ENCODE measurements around the gene IRF2BP2.

The IRF2BP2 gene

GRCh38 chr1:234633246-234634003 lies 23.4 kb upstream of the IRF2BP2 start:
- no peak for DNase-seq

- no peak for DNase-seq
These were observed 22.2 kb upstream of the IRF2BP2 start for GRCh38 chr1:234632225-234632624.

GRCh38 chr1:234631721-234632125 lies 21.7 kb upstream of the IRF2BP2 start:
- DNase-seq, result no peak

GRCh38 chr1:234629026-234629425 lies 19.0 kb upstream of the IRF2BP2 start:
- no peak for DNase-seq

GRCh38 chr1:234628089-234628488 lies 18.1 kb upstream of the IRF2BP2 start:
- no peak for DNase-seq

GRCh38 chr1:234627009-234627950 lies 17.3 kb upstream of the IRF2BP2 start:
- no peak for DNase-seq

- DNase-seq, result no peak
These were observed 16.4 kb upstream of the IRF2BP2 start for GRCh38 chr1:234626391-234626790.

GRCh38 chr1:234624724-234625117 lies 14.7 kb upstream of the IRF2BP2 start:
- DNase-seq, result no peak

- no peak for DNase-seq
These were observed 11.8 kb upstream of the IRF2BP2 start for GRCh38 chr1:234621657-234622335.

GRCh38 chr1:234621127-234621468 lies 11.1 kb upstream of the IRF2BP2 start:
- DNase-seq, result no peak

- no peak for DNase-seq
These were observed 10.5 kb upstream of the IRF2BP2 start for GRCh38 chr1:234620272-234621126.

GRCh38 chr1:234619794-234620247 lies 9.8 kb upstream of the IRF2BP2 start:
- no peak for DNase-seq

GRCh38 chr1:234619071-234619480 lies 9.1 kb upstream of the IRF2BP2 start:
- no peak for DNase-seq

GRCh38 chr1:234618737-234619049 lies 8.7 kb upstream of the IRF2BP2 start:
- no peak for DNase-seq

GRCh38 chr1:234617986-234618736 lies 8.2 kb upstream of the IRF2BP2 start:
- DNase-seq, result no peak

GRCh38 chr1:234617131-234617985 lies 7.4 kb upstream of the IRF2BP2 start:
- no peak for DNase-seq

GRCh38 chr1:234616644-234617043 lies 6.7 kb upstream of the IRF2BP2 start:
- DNase-seq, result no peak

GRCh38 chr1:234614081-234614489 lies 4.1 kb upstream of the IRF2BP2 start:
- no peak for DNase-seq

GRCh38 chr1:234613128-234613875 lies 3.3 kb upstream of the IRF2BP2 start:
- DNase-seq, result no peak
